Endothelial cell (in vitro differentiated cells): ENCODE data around the gene GPD1L. TPM values are rescaled to one million over a fixed set of nuclear protein-coding genes. Genes with fewer than 3 reads are reported as not detected.

ENCODE experiments used
- DNase-seq: peaks from one replicate; pipeline ENCODE4 v3.0.0; 2021; ENCODE audit warnings: low spot score
- H3K27ac Mint-ChIP-seq: one replicate; pipeline ENCODE4 v1.8.0; 2021; ENCODE audit warnings: mixed read lengths, inconsistent platforms; ENCODE audit not compliant: unreplicated experiment
- H3K27me3 Mint-ChIP-seq: one replicate; pipeline ENCODE4 v1.8.0; 2021; ENCODE audit warnings: mild to moderate bottlenecking, moderate library complexity, mixed read lengths, inconsistent platforms; ENCODE audit not compliant: unreplicated experiment
- H3K36me3 Mint-ChIP-seq: one replicate; pipeline ENCODE4 v1.8.0; 2021; ENCODE audit warnings: mild to moderate bottlenecking, low read depth, mixed read lengths, inconsistent platforms; ENCODE audit not compliant: unreplicated experiment
- H3K4me1 Mint-ChIP-seq: one replicate; pipeline ENCODE4 v1.8.0; 2021; ENCODE audit warnings: mild to moderate bottlenecking, mixed read lengths, inconsistent platforms; ENCODE audit not compliant: unreplicated experiment
- H3K4me3 Mint-ChIP-seq: one replicate; pipeline ENCODE4 v1.8.0; 2021; ENCODE audit warnings: mild to moderate bottlenecking, mixed read lengths, inconsistent platforms; ENCODE audit not compliant: unreplicated experiment
- H3K9me3 Mint-ChIP-seq: one replicate; pipeline ENCODE4 v1.8.0; 2021; ENCODE audit warnings: mixed read lengths, inconsistent platforms; ENCODE audit not compliant: unreplicated experiment
- CTCF ChIP-seq: fragments of 200-600 bp; sonication (generic); IDR thresholded peaks from one replicate; pipeline ENCODE4 v1.5.0; 2021; ENCODE audit warnings: antibody characterized with exemption; ENCODE audit not compliant: unreplicated experiment
- total RNA-seq: library from RNA; stranded (reverse); fragmentation: NEBNext Ultra II Directional; extraction: Animal tissue kit (Norgen Biotek cat#: 25700); gene quantifications from one replicate; pipeline ENCODE4 v1.2.1, GENCODE V29; 2021; ENCODE audit not compliant: unreplicated experiment

Gene GPD1L
- total RNA-seq, 1 donor from 2014 or later, result 2.5 TPM

- Mint-ChIP-seq H3K4me1 (peaks cover 16% of the 10 kb centered on the region), H3K4me3 (no peak overlapping the region), H3K27ac (no peak overlapping the region), H3K27me3 (no peaks in the 10 kb centered on the region), H3K9me3 (no peaks in the 10 kb centered on the region), H3K36me3 (no peaks in the 10 kb centered on the region)
- peak; percentile 49 for TF ChIP-seq CTCF
- peak; percentile 67 for DNase-seq
Observed at GRCh38 chr3:32143849-32144757, 37.7 kb downstream of the GPD1L start.

- Mint-ChIP-seq H3K4me1 (peaks cover 11% of the 10 kb centered on the region), H3K9me3 (no peaks in the 10 kb centered on the region), H3K36me3 (no peaks in the 10 kb centered on the region), H3K27ac (peak overlapping the region; percentile 77), H3K27me3 (no peaks in the 10 kb centered on the region), H3K4me3 (peak overlapping the region; percentile 31)
- no peak for TF ChIP-seq CTCF
- DNase-seq, result no peak
Observed at GRCh38 chr3:32146746-32147211, 40.4 kb downstream of the GPD1L start.

- Mint-ChIP-seq H3K36me3 (no peaks in the 10 kb centered on the region), H3K4me1 (peaks cover 11% of the 10 kb centered on the region), H3K9me3 (no peaks in the 10 kb centered on the region), H3K4me3 (no peak overlapping the region), H3K27me3 (no peaks in the 10 kb centered on the region), H3K27ac (no peak overlapping the region)
- TF ChIP-seq CTCF, result no peak
- no peak for DNase-seq
Observed at GRCh38 chr3:32147509-32147908, 41.1 kb downstream of the GPD1L start.

GRCh38 chr3:32147933-32148332 lies 41.5 kb downstream of the GPD1L start:
- Mint-ChIP-seq H3K9me3 (no peaks in the 10 kb centered on the region), H3K4me1 (peaks cover 11% of the 10 kb centered on the region), H3K4me3 (no peak overlapping the region), H3K27me3 (no peaks in the 10 kb centered on the region), H3K27ac (no peak overlapping the region), H3K36me3 (no peaks in the 10 kb centered on the region)
- no peak for TF ChIP-seq CTCF
- no peak for DNase-seq

- DNase-seq, result no peak
- Mint-ChIP-seq H3K4me1 (peaks cover 11% of the 10 kb centered on the region), H3K4me3 (no peak overlapping the region), H3K9me3 (no peaks in the 10 kb centered on the region), H3K27ac (no peak overlapping the region), H3K36me3 (no peaks in the 10 kb centered on the region), H3K27me3 (no peaks in the 10 kb centered on the region)
- no peak for TF ChIP-seq CTCF
Observed at GRCh38 chr3:32148351-32148750, 41.9 kb downstream of the GPD1L start.
